ENCODE results near the gene LASP1.

The LASP1 gene

GRCh38 chr17:38898291-38898679, 28.4 kb downstream of the LASP1 start:
- H3K4me3 ChIP-seq (ENCODE audit: low read depth, low read length), result peak overlapping the region; percentile 3
- TF ChIP-seq CTCF (IDR thresholded peaks at IDR 0.05; ENCODE audit: borderline replicate concordance, insufficient read depth, low read depth, low read length), result no peak

DNA sequence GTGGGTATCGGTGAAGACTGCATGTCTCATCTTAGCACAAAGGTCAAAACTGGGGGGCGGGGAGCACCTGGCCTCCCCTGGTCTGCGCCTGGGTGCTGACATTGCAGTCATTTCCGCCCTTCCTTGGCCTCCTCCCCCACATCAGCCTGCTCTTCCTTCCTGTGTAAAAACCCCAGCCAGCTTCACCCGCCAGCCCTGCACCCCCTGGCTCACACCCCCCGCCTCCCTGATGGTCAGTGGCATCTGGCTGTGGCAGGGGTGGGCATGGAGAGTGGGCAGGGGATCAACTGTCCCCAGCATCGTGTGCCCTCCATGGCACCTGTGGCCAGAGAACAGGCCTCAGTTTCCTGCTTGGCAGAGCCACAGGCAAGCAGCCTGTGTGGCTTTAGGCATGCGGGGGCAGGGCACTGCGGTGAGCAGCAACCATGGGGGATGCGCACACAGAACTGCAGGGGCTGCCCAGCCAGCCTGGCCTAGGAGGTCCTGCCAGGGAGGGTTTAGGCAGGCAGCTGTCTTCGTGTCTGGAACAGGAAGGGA, 29.0 kb downstream of the LASP1 start:
- TF ChIP-seq CTCF (IDR thresholded peaks at IDR 0.05; ENCODE audit: borderline replicate concordance, insufficient read depth, low read depth, low read length), result no peak
- peak overlapping the region; percentile 22 for H3K4me3 ChIP-seq (ENCODE audit: low read depth, low read length)

DNA sequence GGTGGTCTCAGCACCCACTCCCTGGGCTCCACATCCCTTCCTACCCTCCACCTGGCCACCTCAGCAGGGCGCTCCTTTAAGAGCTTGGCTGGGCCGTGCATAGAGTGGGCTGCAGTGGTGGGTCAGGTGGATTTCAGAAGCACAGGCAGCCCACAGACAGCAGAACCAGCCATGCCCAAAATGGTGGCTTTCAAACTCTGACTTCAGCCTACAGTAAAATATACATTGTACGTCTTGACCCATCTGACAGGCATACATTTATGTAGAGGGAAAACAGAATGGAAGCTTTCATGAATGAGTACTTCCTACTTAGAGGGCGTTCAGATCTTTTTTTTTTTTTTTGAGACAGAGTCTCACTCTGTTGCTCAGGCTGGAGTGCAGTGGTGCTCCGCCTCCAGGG, 29.6 kb downstream of the LASP1 start:
- H3K4me3 ChIP-seq (ENCODE audit: low read depth, low read length), result no peak overlapping the region
- TF ChIP-seq CTCF (IDR thresholded peaks at IDR 0.05; ENCODE audit: borderline replicate concordance, insufficient read depth, low read depth, low read length), result no peak

DNA sequence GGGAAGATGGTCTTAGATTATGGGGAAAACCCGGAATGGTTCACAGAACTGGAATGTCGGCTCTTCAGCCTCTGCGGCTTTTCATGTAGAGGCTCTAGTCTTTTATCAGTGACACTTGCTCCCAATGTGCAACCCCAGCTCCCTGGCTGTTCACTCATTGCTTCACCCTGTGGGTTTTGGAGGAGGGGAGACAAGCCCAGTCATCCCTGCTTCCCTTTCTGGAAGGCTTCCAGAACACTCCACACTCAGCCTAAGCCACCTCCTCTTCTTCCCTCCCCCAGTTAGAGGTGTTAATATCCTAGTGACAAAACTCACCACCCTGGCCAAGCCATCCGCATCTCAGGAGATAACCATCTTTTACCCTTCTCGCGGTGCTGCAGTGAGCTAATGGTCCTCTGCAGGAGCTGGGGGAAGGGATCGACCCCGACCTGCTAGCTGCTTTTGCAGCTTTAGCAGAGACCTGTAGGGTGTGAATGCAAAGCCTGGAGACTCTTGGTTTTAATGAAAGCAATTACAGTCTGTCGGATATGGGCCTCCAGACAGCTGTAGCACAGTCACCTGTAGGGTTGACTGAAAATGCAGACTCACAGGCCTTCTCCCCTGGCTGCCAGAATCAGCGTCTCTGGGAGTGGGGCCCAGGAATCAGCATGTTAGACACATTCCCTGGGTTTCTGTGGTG, 31.3 kb downstream of the LASP1 start:
- no peak for TF ChIP-seq CTCF (IDR thresholded peaks at IDR 0.05; ENCODE audit: borderline replicate concordance, insufficient read depth, low read depth, low read length)
- H3K4me3 ChIP-seq (ENCODE audit: low read depth, low read length), result no peak overlapping the region

DNA sequence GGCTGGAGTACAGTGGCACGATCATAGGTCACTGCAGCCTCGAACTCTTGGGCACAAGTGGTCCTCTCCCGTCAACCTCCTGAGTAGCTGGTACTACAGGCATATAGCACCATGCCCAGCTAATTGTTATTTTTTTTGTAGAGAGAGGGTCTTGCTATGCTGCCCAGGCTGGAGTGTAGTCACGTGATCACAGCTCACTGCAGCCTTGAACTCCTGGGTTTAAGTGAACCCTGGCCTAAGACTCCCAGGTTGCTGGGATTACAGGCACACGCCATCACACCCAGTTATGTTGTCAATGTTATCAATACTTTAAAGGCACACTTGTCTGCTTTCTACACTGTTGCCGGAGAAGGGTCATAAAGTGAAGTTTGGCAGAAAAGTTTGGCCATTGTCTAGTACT, 33.5 kb downstream of the LASP1 start:
- TF ChIP-seq CTCF (IDR thresholded peaks at IDR 0.05; ENCODE audit: borderline replicate concordance, insufficient read depth, low read depth, low read length), result no peak
- H3K4me3 ChIP-seq (ENCODE audit: low read depth, low read length), result no peak overlapping the region

GRCh38 chr17:38904892-38905291, 35.0 kb downstream of the LASP1 start:
- TF ChIP-seq CTCF (IDR thresholded peaks at IDR 0.05; ENCODE audit: borderline replicate concordance, insufficient read depth, low read depth, low read length), result no peak
- no peak overlapping the region for H3K4me3 ChIP-seq (ENCODE audit: low read depth, low read length)

DNA sequence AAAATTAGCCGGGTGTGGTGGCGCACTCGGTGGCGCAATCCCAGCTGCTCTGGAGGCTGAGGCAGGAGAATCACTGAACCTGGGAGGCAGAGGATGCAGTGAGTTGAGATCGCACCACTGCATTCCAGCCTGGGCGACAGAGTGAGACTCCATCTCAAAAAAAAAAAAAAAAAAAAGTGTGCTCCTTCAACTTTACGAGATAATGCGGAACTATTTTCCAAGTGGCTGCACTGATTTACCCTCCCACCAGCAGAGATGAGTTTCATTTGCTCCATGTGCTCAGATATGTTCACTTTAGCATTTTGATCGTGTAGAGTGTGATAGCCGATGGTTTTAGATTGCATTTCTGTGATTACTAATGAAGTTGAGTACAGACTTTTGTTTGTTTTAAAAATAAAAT, 35.5 kb downstream of the LASP1 start:
- H3K4me3 ChIP-seq (ENCODE audit: low read depth, low read length), result no peak overlapping the region
- no peak for TF ChIP-seq CTCF (IDR thresholded peaks at IDR 0.05; ENCODE audit: borderline replicate concordance, insufficient read depth, low read depth, low read length)

Measured in GM12875 (cell line).